HEK293 (cell line): ENCODE measurements around the gene BORCS6.

Experiments
- BCL11A ChIP-seq: fragments of 450-650 bp; formaldehyde crosslinking; IDR thresholded peaks from 2 replicates; pipeline ENCODE4 v1.5.1; 2016; ENCODE audit warnings: low read depth, missing biosample characterization, missing genetic modification characterization
- GFI1B ChIP-seq: fragments of 450-650 bp; formaldehyde crosslinking; IDR thresholded peaks from 2 replicates; pipeline ENCODE4 v1.5.1; 2016; ENCODE audit warnings: missing biosample characterization, missing genetic modification characterization
- GLI4 ChIP-seq: fragments of 450-650 bp; formaldehyde crosslinking; IDR thresholded peaks from 2 replicates; pipeline ENCODE4 v1.5.1; 2016; ENCODE audit warnings: missing biosample characterization, missing genetic modification characterization
- HOXA7 ChIP-seq: sonication (generic); formaldehyde crosslinking; IDR thresholded peaks from 2 replicates; pipeline ENCODE4 v1.8.1; 2022; ENCODE audit warnings: missing genetic modification reagents, borderline replicate concordance
- MZF1 ChIP-seq: fragments of 450-650 bp; formaldehyde crosslinking; IDR thresholded peaks from 2 replicates; pipeline ENCODE4 v1.5.1; 2017; ENCODE audit warnings: missing biosample characterization, missing genetic modification characterization, borderline replicate concordance
- PRDM2 ChIP-seq: fragments of 450-650 bp; formaldehyde crosslinking; IDR thresholded peaks from 2 replicates; pipeline ENCODE4 v1.5.1; 2016; ENCODE audit warnings: missing biosample characterization, missing genetic modification characterization, borderline replicate concordance
- RBAK ChIP-seq: fragments of 450-650 bp; formaldehyde crosslinking; IDR thresholded peaks from 2 replicates; pipeline ENCODE4 v1.5.1; 2016; ENCODE audit warnings: missing biosample characterization, missing genetic modification characterization
- SCRT2 ChIP-seq: fragments of 450-650 bp; formaldehyde crosslinking; IDR thresholded peaks from 2 replicates; pipeline ENCODE4 v1.5.1; 2016; ENCODE audit warnings: missing biosample characterization, missing genetic modification characterization
- SP2 ChIP-seq: fragments of 450-650 bp; formaldehyde crosslinking; IDR thresholded peaks from 2 replicates; pipeline ENCODE4 v1.5.1; 2016; ENCODE audit warnings: missing biosample characterization, missing genetic modification characterization
- YY1 ChIP-seq: fragments of 450-650 bp; formaldehyde crosslinking; IDR thresholded peaks from 2 replicates; pipeline ENCODE4 v1.5.1; 2018; ENCODE audit warnings: missing biosample characterization, missing genetic modification characterization
- ZBTB20 ChIP-seq: fragments of 450-650 bp; formaldehyde crosslinking; IDR thresholded peaks from 2 replicates; pipeline ENCODE4 v1.5.1; 2016; ENCODE audit warnings: missing biosample characterization, missing genetic modification characterization
- ZBTB26 ChIP-seq: fragments of 450-650 bp; formaldehyde crosslinking; optimal IDR thresholded peaks from 2 replicates; pipeline ENCODE3; 2016; ENCODE audit warnings: missing biosample characterization, mild to moderate bottlenecking, missing genetic modification characterization
- ZBTB48 ChIP-seq: fragments of 450-650 bp; formaldehyde crosslinking; IDR thresholded peaks from 2 replicates; pipeline ENCODE4 v1.5.1; 2016; ENCODE audit warnings: missing biosample characterization, missing genetic modification characterization
- ZBTB49 ChIP-seq: fragments of 450-650 bp; formaldehyde crosslinking; IDR thresholded peaks from 2 replicates; pipeline ENCODE4 v1.5.1; 2016; ENCODE audit warnings: missing biosample characterization, missing genetic modification characterization, low read depth
- ZFP3 ChIP-seq: fragments of 450-650 bp; formaldehyde crosslinking; IDR thresholded peaks from 2 replicates; pipeline ENCODE4 v1.5.1; 2016; ENCODE audit warnings: low read depth, missing biosample characterization, missing genetic modification characterization
- ZNF211 ChIP-seq: fragments of 450-650 bp; formaldehyde crosslinking; IDR thresholded peaks from 2 replicates; pipeline ENCODE4 v1.5.1; 2016; ENCODE audit warnings: low read depth, missing biosample characterization, missing genetic modification characterization
- ZNF341 ChIP-seq: fragments of 450-650 bp; formaldehyde crosslinking; IDR thresholded peaks from 2 replicates; pipeline ENCODE4; 2016; ENCODE audit warnings: low read depth, missing biosample characterization, missing genetic modification characterization
- ZNF518A ChIP-seq: fragments of 450-650 bp; formaldehyde crosslinking; conservative IDR thresholded peaks from 2 replicates; pipeline ENCODE4 v1.5.1; 2016; ENCODE audit warnings: low read depth, missing biosample characterization, missing genetic modification characterization
- ZNF529 ChIP-seq: fragments of 450-650 bp; formaldehyde crosslinking; IDR thresholded peaks from 2 replicates; pipeline ENCODE4 v1.5.1; 2017; ENCODE audit warnings: missing genetic modification characterization, missing biosample characterization; ENCODE audit not compliant: insufficient replicate concordance
- ZNF555 ChIP-seq: fragments of 450-650 bp; formaldehyde crosslinking; conservative IDR thresholded peaks from 2 replicates; pipeline ENCODE4 v1.5.1; 2017; ENCODE audit warnings: missing biosample characterization, mild to moderate bottlenecking, missing genetic modification characterization, inconsistent platforms
- ZNF560 ChIP-seq: fragments of 450-650 bp; formaldehyde crosslinking; IDR thresholded peaks from 2 replicates; pipeline ENCODE4 v1.5.1; 2017; ENCODE audit warnings: missing biosample characterization, missing genetic modification characterization, borderline replicate concordance
- ZNF791 ChIP-seq: fragments of 450-650 bp; formaldehyde crosslinking; IDR thresholded peaks from 2 replicates; pipeline ENCODE4 v1.5.1; 2016; ENCODE audit warnings: missing biosample characterization, missing genetic modification characterization
- ZNF792 ChIP-seq: fragments of 450-650 bp; formaldehyde crosslinking; IDR thresholded peaks from 2 replicates; pipeline ENCODE4 v1.5.1; 2016; ENCODE audit warnings: missing biosample characterization, missing genetic modification characterization
- ZSCAN5A ChIP-seq: fragments of 450-650 bp; formaldehyde crosslinking; IDR thresholded peaks from 2 replicates; pipeline ENCODE4 v1.5.1; 2016; ENCODE audit warnings: missing biosample characterization, missing genetic modification characterization

BORCS6 gene

GRCh38 chr17:8188263-8188839 is 1.6 kb downstream of the BORCS6 start (continued):
- TF ChIP-seq ZSCAN5A = no peak
- 0 out of 2 replicates have a peak, but pooled peaks have one; percentile 3 for TF ChIP-seq ZBTB20 (tag by site-specific recombination)
- TF ChIP-seq SP2 (tag by site-specific recombination) = no peak
- TF ChIP-seq SCRT2 (tag by site-specific recombination) = peak; percentile 82
- TF ChIP-seq GFI1B (tag by site-specific recombination) = no peak
- no peak for TF ChIP-seq ZFP3
- TF ChIP-seq YY1 (tag by site-specific recombination) = no peak
- no peak for TF ChIP-seq ZBTB49 (tag by site-specific recombination)
- no peak for TF ChIP-seq ZNF791
- TF ChIP-seq ZNF555 (tag by site-specific recombination) = no peak
- TF ChIP-seq PRDM2 = no peak
- no peak for TF ChIP-seq ZNF560
- peak; percentile 83 for TF ChIP-seq ZBTB48
- TF ChIP-seq ZNF529 = no peak
- TF ChIP-seq HOXA7 (CRISPR knock-in tag) = no peak
- no peak for TF ChIP-seq GLI4
- no peak for TF ChIP-seq RBAK
- TF ChIP-seq ZNF341 = no peak
- no peak for TF ChIP-seq ZBTB26 (tag by site-specific recombination)
- TF ChIP-seq ZNF792 (tag by site-specific recombination) = no peak
- no peak for TF ChIP-seq MZF1 (tag by site-specific recombination)
- no peak for TF ChIP-seq ZNF211 (tag by site-specific recombination)
- TF ChIP-seq BCL11A (tag by site-specific recombination) = no peak
- TF ChIP-seq ZNF518A = no peak
